Hepatic stellate cell (primary cell): ENCODE results near the gene VSIG4.

Experiments used
- DNase-seq: peaks from one replicate; pipeline ENCODE4 v3.0.0; 2011; ENCODE audit warnings: low spot score

VSIG4 gene

DNA sequence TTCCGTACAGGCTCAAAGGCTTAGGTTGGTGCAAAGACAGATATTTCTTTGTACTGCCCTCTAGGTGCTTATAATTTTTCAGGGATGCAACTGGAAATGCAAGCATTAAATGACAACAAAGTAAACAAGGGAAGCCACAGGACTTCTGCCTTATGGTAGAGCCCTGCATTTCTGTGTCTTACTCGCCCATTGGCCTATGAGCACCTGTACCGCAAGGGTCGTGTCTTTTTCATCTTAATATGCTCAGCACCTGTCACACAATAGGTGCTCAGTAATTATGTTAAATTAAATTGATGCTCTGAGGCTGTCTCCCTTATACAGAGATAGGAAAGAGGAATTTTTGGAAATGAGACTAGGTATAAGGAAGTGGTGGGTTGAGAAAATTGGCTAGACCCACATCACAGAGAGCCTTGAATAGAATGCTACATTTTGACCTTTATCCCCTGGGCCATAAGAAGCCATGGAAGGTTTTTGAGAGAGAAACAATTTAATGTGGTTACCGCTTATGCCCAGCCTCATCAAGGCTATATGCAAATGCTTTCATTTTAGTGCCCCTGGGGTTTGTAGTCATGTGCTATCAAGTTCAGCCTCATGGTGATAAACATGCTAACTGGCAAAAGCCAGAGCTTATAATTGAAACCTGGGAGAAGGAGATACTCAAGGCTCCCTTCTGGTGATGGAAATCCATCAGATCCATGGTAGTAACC is 16.3 kb downstream of the VSIG4 start:
- no peak for DNase-seq

DNA sequence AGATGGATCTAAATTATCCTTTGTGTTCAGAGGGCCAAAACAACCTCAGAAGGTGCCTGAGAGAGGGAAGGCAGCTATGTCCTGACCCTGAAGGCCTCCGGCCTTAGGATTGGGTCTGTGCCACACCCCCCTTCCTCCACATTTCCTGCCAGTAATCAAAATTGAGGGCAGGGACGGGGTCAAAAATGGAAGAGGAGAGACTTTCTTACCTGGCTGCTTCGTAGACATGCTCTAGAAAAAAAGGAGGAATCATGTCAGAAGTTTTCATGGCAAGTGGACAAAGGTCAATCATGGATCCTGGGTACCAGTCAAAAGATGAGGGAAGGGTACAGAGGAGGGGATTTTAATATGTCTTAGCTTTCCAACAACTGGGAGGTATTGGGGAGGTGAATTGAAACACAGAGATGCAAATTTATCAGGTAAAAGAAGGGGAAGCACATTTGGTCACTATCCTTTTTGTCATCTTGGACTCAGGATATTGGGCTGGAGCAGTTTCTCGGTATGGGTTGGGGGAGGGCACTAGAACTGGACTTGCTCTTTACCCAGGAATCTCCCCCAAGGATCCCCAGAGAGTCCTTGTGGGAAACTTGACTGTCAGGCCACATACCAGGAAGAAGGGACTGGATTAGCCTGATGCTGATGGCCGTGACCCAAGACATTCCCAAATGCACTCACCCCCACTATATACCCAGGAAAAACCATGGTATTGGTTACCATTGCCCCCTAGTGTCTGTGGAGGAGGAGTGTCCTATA is 17.1 kb downstream of the VSIG4 start:
- no peak for DNase-seq

DNA sequence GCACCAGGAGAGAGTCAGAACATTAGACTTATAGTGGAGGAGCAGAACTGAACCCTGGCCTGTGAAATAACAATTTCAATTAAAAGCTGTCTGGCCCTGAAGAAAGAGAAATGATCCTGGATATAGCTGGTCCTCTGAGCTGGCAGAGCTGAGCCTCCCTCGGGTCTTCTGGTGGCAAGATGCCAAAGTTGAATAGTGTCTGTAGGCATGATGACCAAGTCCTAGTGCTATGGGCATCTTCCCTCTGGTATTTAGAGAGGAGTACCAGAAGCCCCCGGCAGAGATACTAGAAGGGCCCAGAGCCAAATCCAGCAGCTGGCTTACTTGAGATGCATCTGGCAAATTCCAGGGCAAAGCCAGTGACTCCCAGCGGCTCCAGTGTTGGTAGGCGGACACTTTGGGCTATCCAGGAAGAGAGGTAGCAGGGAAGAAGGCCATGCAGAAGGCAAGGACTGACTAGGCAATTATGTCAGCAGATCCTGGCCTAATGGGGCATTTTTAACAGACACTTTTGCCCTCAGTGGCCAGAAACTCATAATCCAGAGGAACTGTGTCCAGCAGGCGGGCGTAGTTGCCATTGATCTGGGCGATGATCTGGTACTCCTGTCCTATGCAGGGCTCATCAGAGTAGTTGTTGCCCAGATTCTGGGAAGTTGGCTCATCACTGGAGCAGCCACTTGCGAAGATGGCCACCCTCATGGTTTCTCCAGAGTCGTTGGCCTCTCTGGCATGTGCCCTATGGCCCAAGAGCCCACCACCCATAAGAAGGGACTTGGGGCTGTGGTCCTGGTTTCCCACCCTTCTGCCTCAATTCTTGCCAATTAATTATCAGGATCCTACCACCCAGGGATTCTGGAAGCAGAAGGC is 17.9 kb downstream of the VSIG4 start:
- no peak for DNase-seq

DNA sequence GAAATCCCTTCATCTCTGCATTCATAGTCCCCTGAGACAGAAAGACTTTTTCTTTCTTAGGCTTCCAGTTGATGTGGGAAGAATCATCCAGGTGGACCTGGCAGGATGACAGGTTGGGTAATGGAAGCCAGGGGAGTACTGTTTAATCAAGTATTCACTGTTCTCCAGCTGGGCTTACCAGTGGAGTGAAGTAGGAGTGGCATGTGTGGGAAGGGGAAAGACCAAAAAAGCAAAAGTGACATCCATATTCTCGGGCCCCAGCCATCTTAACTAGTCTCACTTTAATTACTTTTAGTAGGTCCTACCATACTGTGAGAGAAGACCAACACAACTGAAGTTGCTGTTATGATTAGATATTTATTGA is 18.5 kb downstream of the VSIG4 start:
- DNase-seq, result no peak

DNA sequence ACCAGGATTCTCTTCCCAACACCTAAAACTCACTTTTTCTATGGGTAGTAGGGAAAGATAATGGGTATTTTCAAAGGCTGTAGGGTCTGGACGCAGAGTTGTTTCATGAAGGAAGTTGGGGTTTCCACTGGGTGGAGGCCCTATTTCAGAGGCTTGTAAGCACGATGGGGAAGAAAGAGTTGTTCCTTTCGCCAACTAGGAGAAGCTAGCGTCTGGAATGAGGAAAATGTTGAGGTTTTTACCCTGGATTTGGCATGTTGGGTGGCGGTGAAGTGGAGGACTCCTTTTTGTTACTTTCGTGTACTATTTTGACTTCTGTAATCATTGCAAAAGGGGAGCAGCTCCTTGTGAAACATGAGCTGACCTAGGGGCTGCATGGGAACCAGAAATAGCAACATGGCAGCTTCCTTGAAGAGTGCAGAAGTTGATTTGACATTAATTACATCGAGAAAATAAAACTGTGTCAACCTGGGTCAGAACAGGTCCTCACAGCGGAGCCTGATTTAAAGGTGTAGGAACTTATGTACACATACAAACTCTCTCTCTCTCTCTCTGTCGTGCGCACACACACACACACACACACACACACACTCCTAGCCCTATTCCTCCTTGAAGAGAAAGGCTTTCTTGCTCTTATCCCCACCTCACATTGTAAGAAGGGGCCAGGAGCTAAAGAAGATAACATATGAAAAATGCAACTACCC is 19.1 kb downstream of the VSIG4 start:
- DNase-seq, result no peak

DNA sequence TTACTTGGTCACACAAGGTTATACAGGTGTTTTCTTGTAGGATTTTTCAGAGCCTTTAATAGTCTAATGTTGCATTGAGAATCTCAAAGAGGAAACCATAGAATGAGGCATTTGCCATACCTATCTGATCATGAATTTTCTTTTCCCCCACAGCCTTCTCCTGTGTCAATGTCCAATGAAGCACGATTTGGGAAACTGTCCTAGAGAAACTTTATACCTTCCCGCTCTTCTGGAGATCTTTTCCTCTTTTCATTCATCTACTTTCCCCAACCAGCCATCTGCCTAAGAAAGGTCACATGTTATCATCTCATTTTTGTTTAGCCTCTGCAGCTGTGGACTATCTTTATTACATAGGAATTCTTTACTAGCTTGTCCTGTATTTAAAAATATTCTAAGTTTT is 19.9 kb downstream of the VSIG4 start:
- DNase-seq, result no peak

DNA sequence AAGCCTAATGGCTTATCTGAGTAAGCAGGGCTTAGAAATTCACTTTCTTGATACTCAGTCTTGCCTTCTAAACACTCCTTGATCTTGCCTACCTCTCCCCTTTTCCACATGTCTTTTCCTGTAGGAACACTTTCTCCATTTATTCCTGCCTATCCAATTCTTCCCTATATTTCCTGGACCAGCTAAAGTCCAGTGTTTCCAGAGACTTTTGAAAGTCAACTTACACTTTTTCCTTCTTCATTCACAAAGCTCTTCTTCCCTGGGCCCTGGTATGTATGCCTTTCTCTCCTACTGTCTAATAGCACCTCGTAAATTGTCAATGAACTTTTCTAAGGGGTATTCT is 20.6 kb downstream of the VSIG4 start:
- DNase-seq, result no peak

DNA sequence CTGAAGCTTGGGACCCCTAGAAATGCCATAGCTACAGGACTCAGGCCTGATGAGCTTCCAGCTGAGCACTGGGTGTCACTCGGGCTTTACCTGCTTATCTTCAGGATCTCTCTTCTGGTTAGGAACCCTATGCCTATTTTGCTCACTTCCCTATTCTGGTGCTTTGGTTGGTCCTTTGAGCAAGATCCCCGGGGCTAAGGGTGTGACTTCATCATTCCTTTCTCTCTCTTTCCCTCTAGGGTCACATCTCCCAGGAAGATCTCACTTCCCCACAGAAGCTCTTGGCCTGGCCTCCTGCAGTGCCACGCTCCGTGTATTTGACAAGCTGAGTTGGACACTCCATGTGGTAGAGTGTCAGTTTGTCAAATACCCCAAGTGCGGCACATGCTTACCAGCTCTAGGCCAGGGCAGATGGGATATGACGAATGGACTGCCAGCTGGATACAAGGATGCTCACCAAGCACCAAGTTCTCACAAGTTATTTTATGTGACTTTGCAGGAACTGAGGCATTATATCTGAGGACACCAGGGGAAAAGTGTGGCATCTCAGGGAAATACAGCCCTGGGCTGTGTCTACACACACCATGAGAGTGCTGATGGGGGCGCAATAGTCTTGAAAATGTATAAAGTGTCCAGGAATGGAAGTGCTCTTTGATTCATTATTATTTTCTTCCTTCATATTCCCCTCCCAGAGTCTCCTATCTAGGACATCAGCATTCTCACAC is 21.1 kb downstream of the VSIG4 start:
- no peak for DNase-seq

DNA sequence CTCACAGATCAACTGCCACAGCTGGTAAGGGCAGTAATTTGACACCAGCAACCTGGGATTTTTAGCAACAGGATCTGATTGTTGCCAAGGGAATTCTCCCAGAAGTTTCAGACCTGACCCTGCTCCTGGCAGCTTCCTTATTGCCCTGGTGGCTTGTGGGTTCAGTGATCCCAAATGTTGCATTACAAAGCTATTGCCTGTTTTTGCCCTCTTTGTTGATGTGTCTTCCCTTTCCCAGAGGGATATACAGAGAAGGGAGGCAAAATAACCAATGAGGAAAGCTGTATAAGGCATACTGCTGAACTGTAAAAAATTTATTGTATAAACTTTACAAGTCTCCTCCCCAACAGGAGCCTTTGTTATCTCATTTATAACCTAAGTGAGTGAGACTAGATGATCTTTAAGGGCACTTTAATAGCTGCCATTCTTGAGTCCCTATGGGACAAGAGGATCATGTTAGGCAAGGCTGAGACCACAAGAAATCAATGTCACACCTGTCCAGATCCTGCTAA is 22.2 kb downstream of the VSIG4 start:
- DNase-seq, result no peak

DNA sequence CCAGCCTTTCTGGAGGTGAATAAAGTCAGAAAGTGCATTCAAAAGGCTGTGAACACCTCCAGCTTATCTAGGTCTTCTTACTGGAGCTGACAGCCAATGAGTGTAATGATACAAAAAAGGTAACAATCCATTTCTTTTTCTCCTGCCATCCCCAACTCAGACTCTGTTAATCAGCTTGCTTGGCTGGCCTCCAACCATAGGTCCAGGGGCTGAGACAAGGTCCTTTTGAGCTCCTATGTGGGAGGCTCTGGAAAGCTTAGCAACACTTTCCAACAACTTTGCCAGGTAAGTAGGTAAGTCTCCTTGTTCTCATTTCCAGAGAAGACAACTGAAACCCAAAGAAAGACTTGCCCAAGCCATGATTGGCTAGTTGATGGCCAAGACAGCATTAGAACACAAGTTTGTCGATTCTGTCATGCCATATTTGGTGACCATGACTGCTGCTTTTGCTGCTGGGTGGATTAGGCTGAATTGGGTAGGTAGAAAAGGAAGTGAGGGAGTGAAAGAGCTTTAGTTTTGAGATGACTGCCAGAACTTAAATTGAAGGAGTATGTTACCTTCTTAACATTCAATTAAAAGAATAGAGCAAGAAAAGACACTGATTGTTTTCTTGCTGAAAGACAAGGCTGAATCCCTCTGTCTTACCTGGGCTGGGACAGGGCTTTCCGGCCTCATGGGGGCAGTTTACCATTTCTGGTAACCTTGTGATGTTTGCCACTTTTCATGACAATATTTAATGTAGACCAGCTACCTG is 22.8 kb downstream of the VSIG4 start:
- no peak for DNase-seq

DNA sequence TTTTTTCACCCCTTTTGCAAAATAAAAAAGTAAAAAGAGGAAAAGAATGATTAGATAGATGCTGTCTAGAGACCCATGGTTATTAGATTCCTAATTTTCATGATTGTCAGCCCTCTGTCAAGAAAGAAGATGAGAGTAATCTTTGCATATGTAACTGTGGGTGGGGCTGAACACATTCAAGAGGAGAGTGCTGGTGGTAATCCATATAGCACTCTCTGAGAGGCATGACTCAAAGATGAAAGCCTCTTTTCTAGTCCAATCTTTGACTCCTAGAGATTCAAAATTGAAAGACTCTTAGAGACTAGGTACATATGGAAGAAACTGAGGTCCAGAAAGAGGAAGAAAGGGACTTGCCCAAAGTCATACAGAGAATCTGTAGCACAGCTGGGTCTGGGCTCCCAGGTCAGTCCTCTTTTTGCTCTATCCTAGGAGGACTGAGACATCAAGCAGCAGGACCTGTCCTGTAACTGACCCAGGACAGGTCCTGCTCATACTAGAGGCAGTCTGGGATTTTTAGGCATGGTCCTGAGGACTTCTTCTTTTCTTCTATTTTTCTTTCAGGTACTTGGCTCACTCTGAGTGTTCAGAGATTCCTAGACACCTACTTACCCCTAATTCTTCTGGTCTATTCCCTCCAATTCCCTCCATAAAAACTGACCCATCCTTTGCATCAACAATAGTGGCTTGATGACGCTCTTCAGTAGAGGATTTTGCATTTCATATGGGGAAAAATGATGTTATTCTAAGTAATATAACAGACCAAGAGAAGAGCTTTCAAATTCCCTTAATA is 23.8 kb downstream of the VSIG4 start:
- no peak for DNase-seq

DNA sequence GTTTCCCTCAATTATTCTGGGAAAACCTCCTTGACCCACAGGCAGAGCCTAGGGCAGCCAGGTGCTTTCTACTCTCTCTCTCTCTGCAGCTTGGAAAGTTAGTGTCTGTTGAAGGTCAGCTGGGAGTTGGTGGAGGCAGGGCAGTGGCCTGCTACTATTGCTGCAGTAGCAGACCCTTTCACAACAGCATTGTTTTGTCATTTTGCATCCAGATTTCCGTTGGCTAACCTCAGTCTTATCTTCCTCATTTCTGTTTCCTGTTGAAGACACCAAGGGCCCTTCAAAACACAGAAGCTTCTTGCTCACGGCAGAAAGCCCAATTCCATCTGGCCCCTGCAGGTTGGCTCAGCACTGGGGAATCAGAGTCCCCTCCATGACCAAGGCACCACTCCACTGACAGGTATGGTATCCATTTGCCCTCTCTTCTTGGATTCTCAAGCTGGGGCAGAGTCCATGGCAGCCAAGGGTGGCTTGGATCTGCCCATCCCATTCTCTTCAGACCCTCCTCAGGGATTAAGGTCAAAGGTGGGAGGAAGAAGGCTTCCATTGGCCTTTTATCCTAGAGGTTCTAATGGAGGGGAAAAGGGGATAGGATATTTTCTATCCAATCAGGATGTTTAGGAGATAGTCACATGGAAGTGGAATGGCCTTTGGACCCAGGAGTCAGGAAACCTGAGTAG is 24.6 kb downstream of the VSIG4 start:
- no peak for DNase-seq

DNA sequence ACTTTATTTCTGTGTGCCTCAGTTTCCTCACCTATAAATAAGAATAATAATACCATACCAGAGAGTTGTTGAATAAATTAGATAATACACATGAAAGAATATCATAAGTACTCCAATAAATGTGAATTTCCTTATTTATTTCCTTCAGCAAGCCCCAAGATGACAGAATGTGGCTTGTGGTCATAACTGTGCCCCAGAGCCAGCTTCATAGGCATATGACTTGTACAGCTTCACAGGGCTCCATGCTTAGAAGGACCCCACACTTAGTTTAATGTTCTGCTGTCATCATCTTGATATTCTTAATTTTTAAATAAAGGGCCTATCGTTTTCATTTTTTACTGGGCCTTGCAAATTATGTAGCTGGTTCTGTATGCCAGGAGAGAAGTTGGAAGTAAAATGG is 25.3 kb downstream of the VSIG4 start:
- no peak for DNase-seq

DNA sequence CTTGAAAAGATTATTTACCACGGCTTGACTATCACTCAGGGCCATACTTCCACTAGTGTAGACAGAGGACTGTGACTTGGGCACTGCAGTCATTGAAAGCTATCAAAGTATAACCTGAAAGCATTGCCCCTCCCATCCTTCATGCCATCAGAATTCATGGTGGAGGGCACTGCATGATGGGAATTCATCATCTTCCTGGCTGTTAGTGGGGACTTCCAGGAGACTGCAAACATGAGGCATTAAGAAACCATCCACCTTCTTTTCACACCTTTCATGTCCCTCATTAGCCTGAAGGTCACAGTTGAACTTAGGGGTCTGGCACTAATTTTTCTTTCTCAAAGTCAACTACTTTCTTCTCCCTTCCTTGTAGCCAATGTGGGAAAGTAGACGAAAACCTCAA is 25.8 kb downstream of the VSIG4 start:
- DNase-seq, result no peak

DNA sequence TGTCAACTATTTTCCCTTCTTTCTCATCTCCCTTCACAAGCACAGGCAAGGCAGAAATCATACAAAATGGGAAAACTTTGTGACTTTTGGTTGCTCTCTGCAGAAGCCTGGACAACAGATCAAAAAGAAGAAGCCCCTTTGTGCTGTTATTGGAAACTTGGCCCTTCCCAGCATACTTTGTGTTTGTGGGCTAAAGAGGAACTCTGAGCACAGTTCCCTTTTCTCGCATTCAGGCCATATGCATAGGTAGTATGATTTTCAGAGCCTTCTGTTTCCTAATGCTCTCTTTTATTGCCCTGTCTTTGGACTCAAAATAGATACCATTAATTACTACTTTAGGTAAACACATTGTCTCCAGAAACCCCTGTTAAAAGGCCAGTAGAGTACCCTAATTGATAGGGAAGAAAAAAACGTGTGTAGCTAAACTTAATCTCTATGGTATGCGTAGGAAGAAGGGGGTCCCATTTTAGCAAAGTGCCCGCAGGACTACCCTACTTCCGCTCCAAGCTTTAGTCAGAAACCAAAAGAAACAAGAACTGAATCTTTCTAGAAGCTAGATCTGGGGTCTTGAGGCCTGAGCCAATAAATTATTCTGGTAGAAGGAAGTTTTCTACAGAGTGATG is 26.6 kb downstream of the VSIG4 start:
- no peak for DNase-seq

DNA sequence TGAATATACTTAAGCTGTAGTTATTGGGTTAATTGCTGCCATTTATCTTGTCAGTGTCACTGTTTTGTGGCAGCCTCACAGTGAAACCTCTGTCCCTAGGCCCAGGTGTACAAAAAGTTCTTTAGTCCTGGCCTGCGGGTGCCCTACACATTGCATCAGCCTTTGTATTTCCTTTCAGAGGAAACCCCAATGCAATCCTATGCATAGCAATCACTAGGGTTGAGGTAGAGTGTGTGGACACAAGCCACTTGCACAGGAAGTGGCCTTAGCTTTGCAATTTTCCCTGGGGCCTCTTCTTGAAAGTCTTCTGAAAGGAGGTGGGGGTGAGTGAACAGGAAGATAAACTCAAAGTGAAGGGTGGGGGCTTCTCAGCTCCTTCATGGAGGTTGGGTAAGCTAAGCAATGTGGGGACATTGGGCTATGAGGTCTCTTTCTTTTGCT is 27.8 kb downstream of the VSIG4 start:
- no peak for DNase-seq

DNA sequence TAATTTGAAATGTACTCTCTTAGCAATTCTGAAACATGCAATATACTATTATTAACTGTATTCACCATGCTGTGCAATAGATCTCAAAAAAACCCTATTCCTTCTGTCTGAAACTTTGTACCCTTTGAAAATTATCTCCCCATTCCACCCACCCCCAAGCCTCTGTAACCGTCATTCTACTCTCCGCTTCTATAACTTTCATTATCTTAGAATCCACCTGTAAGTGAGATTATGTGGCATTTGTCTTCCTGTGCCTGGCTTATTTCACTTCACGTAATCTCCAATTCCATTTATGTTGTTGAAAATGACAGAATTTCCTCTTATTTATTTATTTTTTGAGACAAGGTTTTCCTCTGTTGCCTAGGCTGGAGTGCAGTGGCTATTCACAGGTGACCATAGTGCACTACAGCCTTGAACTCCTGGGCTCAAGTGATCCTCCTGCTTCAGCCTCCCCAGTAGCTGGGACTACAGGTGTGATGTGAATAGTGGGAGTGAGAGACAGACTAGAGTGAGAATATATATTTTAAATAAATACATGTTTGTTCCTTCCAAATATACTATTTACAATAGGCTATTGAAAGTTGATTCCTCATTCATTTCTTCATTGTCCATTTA is 30.5 kb downstream of the VSIG4 start:
- DNase-seq, result no peak

DNA sequence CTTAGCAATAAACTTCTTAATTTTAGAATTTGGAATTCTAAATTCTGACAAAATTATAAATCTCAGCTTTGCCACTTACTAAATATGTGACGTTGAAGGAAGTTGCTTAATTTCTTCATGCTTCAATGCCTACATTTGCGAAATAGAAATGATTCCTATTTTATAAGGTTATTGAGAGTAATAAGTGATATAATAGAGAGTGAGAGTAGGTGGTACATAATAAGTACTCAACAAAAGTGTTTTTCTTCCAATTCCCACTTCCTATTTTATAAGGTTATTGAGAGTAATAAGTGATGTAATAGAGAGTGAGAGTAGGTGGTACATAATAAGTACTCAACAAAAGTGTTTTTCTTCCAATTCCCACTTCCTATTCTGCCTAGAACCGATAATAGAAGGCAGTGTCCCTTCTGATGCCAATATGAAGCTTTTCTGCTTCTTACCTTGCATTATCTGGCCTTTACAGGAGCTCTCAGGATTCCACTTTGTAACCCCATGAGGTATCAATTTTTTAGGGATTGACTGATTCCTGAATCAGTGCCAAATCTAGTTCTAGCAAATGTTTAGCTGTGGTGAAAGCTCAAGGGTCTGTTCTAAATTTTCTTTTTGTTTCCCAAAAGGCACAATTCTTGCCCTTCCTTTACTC is 31.4 kb downstream of the VSIG4 start:
- DNase-seq, result no peak
